D721Med (cell line): ENCODE results near the gene FYN.

Experiments
- DNase-seq: peaks from one replicate; pipeline ENCODE4 v3.0.0; 2011; ENCODE audit warnings: low spot score; ENCODE audit not compliant: insufficient read length
- FAIRE-seq: peaks from 2 replicates; lab custom pipeline; 2011; peaks lifted over from hg19 to GRCh38; lab: Jason Lieb, UNC
- CTCF ChIP-seq: IDR thresholded peaks from 2 replicates; pipeline ENCODE4 v1.5.1; 2012; ENCODE audit warnings: mild to moderate bottlenecking, control low read depth; ENCODE audit not compliant: insufficient read depth; ENCODE audit errors: missing control alignments

FYN gene

GRCh38 chr6:111813677-111814310, 59.5 kb downstream of the FYN start:
- FAIRE-seq (no peak), DNase-seq (no peak)
- TF ChIP-seq CTCF = no peak

- DNase-seq = no peak
- no peak for TF ChIP-seq CTCF
- no peak for FAIRE-seq
These were observed 60.0 kb downstream of the FYN start for GRCh38 chr6:111813237-111813636.

- peak; percentile 28 for DNase-seq
- no peak for TF ChIP-seq CTCF
- FAIRE-seq = peak; percentile 44
These were observed 60.9 kb downstream of the FYN start for GRCh38 chr6:111812060-111813038.

- no peak for FAIRE-seq
- no peak for DNase-seq
- TF ChIP-seq CTCF = no peak
These were observed 62.7 kb downstream of the FYN start for GRCh38 chr6:111810294-111811131.

- no peak for FAIRE-seq
These were observed 63.5 kb downstream of the FYN start for GRCh38 chr6:111809766-111810165.

GRCh38 chr6:111809264-111809663, 64.0 kb downstream of the FYN start:
- FAIRE-seq (no peak), DNase-seq (no peak)
- no peak for TF ChIP-seq CTCF

More at GRCh38 chr6:111809766-111810165, 63.5 kb downstream of the FYN start:
- TF ChIP-seq CTCF = no peak
- no peak for DNase-seq
